Vagina (tissue), 2 donors: Measurements from ENCODE around the gene TCF7. TPM values are rescaled to one million over a fixed set of nuclear protein-coding genes. Genes with fewer than 3 reads are reported as not detected.

Experiments
- DNase-seq, 2 donors: peaks; one replicate each; pipeline ENCODE4 v3.0.0-alpha.2; 2017; ENCODE audit errors: extremely low spot score in 2 of 2
- H3K27ac ChIP-seq: fragments of 200-600 bp; sonication (generic); one replicate; pipeline ENCODE4 v1.5.1; 2019
- H3K27me3 ChIP-seq: fragments of 200-600 bp; sonication (generic); one replicate; pipeline ENCODE4 v1.5.1; 2019
- H3K36me3 ChIP-seq, 2 donors: fragments of 200-600 bp; sonication (generic); one replicate each; pipeline ENCODE4 v1.5.1; 2017 to 2019
- H3K4me1 ChIP-seq: fragments of 200-600 bp; sonication (generic); one replicate; pipeline ENCODE4 v1.5.1; 2019
- H3K4me3 ChIP-seq, 2 donors: fragments of 200-600 bp; sonication (generic); 1 replicate in 1 of 2; 2 replicates in 1 of 2; pipeline ENCODE4 v1.5.1; 2016 to 2019
- H3K9me3 ChIP-seq: fragments of 200-600 bp; sonication (generic); one replicate; pipeline ENCODE4 v1.5.1; 2019
- CTCF ChIP-seq, 3 experiments: fragments of 450-650 bp in 2 of 3; fragments of 200-600 bp in 1 of 3; sonication (generic) in 1 of 3; IDR thresholded peaks; one replicate each; pipeline ENCODE4 v1.5.1; 2017 to 2019; ENCODE audit warnings: antibody characterized with exemption in 3 of 3, mild to moderate bottlenecking in 2 of 3, moderate library complexity in 2 of 3
- POLR2A ChIP-seq, 2 donors: fragments of 450-650 bp; IDR thresholded peaks; one replicate each; pipeline ENCODE4 v1.6.1; 2017; ENCODE audit warnings: antibody characterized with exemption in 2 of 2, mild to moderate bottlenecking in 2 of 2, moderate library complexity in 2 of 2
- POLR2AphosphoS5 ChIP-seq, 2 donors: sonication (generic); formaldehyde crosslinking; IDR thresholded peaks; one replicate each; pipeline ENCODE4 v1.9.0; 2017; ENCODE audit warnings: antibody characterized with exemption in 2 of 2, mild to moderate bottlenecking in 2 of 2, low read depth in 1 of 2; ENCODE audit not compliant: insufficient read depth in 1 of 2
- intact Hi-C: fragments of 100-400 bp; cut with DNase I; formaldehyde crosslinking; loops from one replicate; pipeline ENCODE4 v1.15.1; 2023
- total RNA-seq: library from RNA; depleted of rRNA; stranded (reverse); fragments of >200 nt; gene quantifications from one replicate; pipeline ENCODE4 v1.2.3, GENCODE V29; 2016

TCF7 gene
- total RNA-seq, 1 donor from 2014 or later = 1.7 TPM

GRCh38 chr5:134099939-134100282 is 14.6 kb upstream of the TCF7 start:
- Histone ChIP-seq H3K9me3 (no peaks in the 10 kb centered on the region), H3K4me1 (no peaks in the 10 kb centered on the region), H3K27ac (no peak overlapping the region), H3K4me3 (no peak overlapping the region), H3K27me3 (no peaks in the 10 kb centered on the region), H3K36me3 (no peaks in the 10 kb centered on the region)
- TF ChIP-seq POLR2A (IDR thresholded peaks at IDR 0.05) = no peak
- no peak for TF ChIP-seq POLR2AphosphoS5 (IDR thresholded peaks at IDR 0.05; ENCODE audit: insufficient read depth in 1 of 2, low read depth in 1 of 2)
- no peak for TF ChIP-seq CTCF (IDR thresholded peaks at IDR 0.05)
- intact Hi-C loops = no loop called here
- no peak for DNase-seq

- no peak for TF ChIP-seq POLR2A (IDR thresholded peaks at IDR 0.05)
- TF ChIP-seq CTCF (IDR thresholded peaks at IDR 0.05) = no peak
- no peak for TF ChIP-seq POLR2AphosphoS5 (IDR thresholded peaks at IDR 0.05; ENCODE audit: insufficient read depth in 1 of 2, low read depth in 1 of 2)
- Histone ChIP-seq H3K36me3 (no peaks in the 10 kb centered on the region), H3K27me3 (no peaks in the 10 kb centered on the region), H3K4me1 (no peaks in the 10 kb centered on the region), H3K27ac (no peak overlapping the region), H3K9me3 (no peaks in the 10 kb centered on the region), H3K4me3 (no peak overlapping the region)
- no peak for DNase-seq
- intact Hi-C loops = no loop called here
Observed at GRCh38 chr5:134100283-134101091, 14.0 kb upstream of the TCF7 start.

GRCh38 chr5:134101686-134102439 is 12.6 kb upstream of the TCF7 start:
- no peak overlapping the region for H3K27ac ChIP-seq
- no peaks in the 10 kb centered on the region for H3K27me3 ChIP-seq
- intact Hi-C loops = no loop called here
- no peaks in the 10 kb centered on the region for H3K4me1 ChIP-seq
- no peak overlapping the region for H3K4me3 ChIP-seq
- no peaks in the 10 kb centered on the region for H3K36me3 ChIP-seq
- no peak for TF ChIP-seq POLR2AphosphoS5 (IDR thresholded peaks at IDR 0.05; ENCODE audit: insufficient read depth in 1 of 2, low read depth in 1 of 2)
- peak; percentile 57 to 83 (median 77) for TF ChIP-seq CTCF (IDR thresholded peaks at IDR 0.05)
- no peak for TF ChIP-seq POLR2A (IDR thresholded peaks at IDR 0.05)
- DNase-seq = no peak
- no peaks in the 10 kb centered on the region for H3K9me3 ChIP-seq

- Histone ChIP-seq H3K27ac (no peak overlapping the region), H3K27me3 (no peaks in the 10 kb centered on the region), H3K4me3 (no peak overlapping the region), H3K36me3 (no peaks in the 10 kb centered on the region), H3K4me1 (no peaks in the 10 kb centered on the region), H3K9me3 (no peaks in the 10 kb centered on the region)
- intact Hi-C loops = no loop called here
- DNase-seq = no peak
- TF ChIP-seq POLR2A (IDR thresholded peaks at IDR 0.05) (no peak), POLR2AphosphoS5 (IDR thresholded peaks at IDR 0.05; ENCODE audit: insufficient read depth in 1 of 2, low read depth in 1 of 2) (no peak), CTCF (IDR thresholded peaks at IDR 0.05) (no peak)
Observed at GRCh38 chr5:134103397-134103796, 11.1 kb upstream of the TCF7 start.
